RWPE2 (cell line): ENCODE measurements around the gene CRACDL.

Experiments used
- ATAC-seq: fragments of 200-7000 bp; cut with Tn5 transposase; 3 replicates; pipeline ENCODE4 v1.9.1; 2021; ENCODE audit warnings: low read depth
- DNase-seq: peaks from one replicate; pipeline ENCODE4 v3.0.0-alpha.2; 2020; ENCODE audit warnings: low spot score
- H3K27ac ChIP-seq: fragments of 450-650 bp; 2 replicates; pipeline ENCODE4 v1.5.1; 2017; ENCODE audit warnings: mild to moderate bottlenecking; ENCODE audit not compliant: poor library complexity, severe bottlenecking
- H3K27me3 ChIP-seq: fragments of 250-450 bp; sonication (Bioruptor Pico); 2 replicates; pipeline ENCODE4 v1.5.1; 2021; ENCODE audit warnings: mild to moderate bottlenecking, moderate library complexity; ENCODE audit not compliant: insufficient read depth, poor library complexity, severe bottlenecking
- H3K36me3 ChIP-seq: fragments of 250-450 bp; sonication (Bioruptor Pico); 2 replicates; pipeline ENCODE4 v1.5.1; 2020; ENCODE audit warnings: low read depth, mild to moderate bottlenecking, moderate library complexity
- H3K4me1 ChIP-seq: fragments of 250-450 bp; sonication (Bioruptor Pico); 2 replicates; pipeline ENCODE4 v1.5.1; 2021; ENCODE audit warnings: mild to moderate bottlenecking, moderate library complexity; ENCODE audit not compliant: insufficient read depth, poor library complexity, severe bottlenecking
- H3K4me3 ChIP-seq: fragments of 250-450 bp; sonication (Bioruptor Pico); 2 replicates; pipeline ENCODE4 v1.5.1; 2021; ENCODE audit warnings: mild to moderate bottlenecking, moderate library complexity; ENCODE audit not compliant: severe bottlenecking
- H3K9me3 ChIP-seq: fragments of 250-450 bp; sonication (Bioruptor Pico); 2 replicates; pipeline ENCODE4 v1.5.1; 2021; ENCODE audit warnings: mild to moderate bottlenecking, moderate library complexity; ENCODE audit not compliant: severe bottlenecking
- TF ChIP-seq, protein P1 (sequence below): fragments of 450-650 bp; IDR thresholded peaks from one replicate; pipeline ENCODE4 v1.5.1; 2017; ENCODE audit warnings: mild to moderate bottlenecking, moderate library complexity; ENCODE audit not compliant: poor library complexity, severe bottlenecking

The CRACDL gene

GRCh38 chr2:98803405-98804264, 132.4 kb downstream of the CRACDL start:
- ATAC-seq, result no peak
- DNase-seq, result no peak
- no peaks in the 10 kb centered on the region for H3K9me3 ChIP-seq
- TF ChIP-seq, protein P1, sequence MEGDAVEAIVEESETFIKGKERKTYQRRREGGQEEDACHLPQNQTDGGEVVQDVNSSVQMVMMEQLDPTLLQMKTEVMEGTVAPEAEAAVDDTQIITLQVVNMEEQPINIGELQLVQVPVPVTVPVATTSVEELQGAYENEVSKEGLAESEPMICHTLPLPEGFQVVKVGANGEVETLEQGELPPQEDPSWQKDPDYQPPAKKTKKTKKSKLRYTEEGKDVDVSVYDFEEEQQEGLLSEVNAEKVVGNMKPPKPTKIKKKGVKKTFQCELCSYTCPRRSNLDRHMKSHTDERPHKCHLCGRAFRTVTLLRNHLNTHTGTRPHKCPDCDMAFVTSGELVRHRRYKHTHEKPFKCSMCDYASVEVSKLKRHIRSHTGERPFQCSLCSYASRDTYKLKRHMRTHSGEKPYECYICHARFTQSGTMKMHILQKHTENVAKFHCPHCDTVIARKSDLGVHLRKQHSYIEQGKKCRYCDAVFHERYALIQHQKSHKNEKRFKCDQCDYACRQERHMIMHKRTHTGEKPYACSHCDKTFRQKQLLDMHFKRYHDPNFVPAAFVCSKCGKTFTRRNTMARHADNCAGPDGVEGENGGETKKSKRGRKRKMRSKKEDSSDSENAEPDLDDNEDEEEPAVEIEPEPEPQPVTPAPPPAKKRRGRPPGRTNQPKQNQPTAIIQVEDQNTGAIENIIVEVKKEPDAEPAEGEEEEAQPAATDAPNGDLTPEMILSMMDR, result no peak
- H3K4me1 ChIP-seq, result peaks cover 19% of the 10 kb centered on the region
- no peaks in the 10 kb centered on the region for H3K36me3 ChIP-seq
- no peak overlapping the region for H3K27ac ChIP-seq
- H3K27me3 ChIP-seq, result no peaks in the 10 kb centered on the region
- no peak overlapping the region for H3K4me3 ChIP-seq

DNA sequence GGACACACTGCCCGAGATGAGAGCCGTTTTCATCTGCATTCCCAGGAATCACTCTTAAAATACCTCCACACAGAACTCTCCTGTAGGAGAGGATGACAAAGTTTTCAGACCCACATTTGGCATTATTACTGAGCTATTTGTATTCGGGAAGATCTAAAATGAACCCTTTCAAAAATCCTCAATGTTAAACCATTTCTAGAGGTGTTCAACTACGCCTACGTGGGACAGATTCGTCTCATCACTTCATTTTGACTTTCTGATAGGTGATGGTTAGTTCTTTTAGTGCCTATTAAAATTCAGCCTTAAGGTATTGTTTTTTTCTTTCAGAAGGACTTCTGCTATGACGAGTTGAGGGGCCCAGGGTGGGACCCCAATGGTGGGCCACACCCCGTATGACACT, 133.7 kb downstream of the CRACDL start:
- Histone ChIP-seq H3K9me3 (no peaks in the 10 kb centered on the region), H3K4me1 (peaks cover 19% of the 10 kb centered on the region), H3K27me3 (no peaks in the 10 kb centered on the region), H3K36me3 (no peaks in the 10 kb centered on the region), H3K4me3 (no peak overlapping the region), H3K27ac (no peak overlapping the region)
- TF ChIP-seq, protein P1, result no peak
- no peak for ATAC-seq
- no peak for DNase-seq

DNA sequence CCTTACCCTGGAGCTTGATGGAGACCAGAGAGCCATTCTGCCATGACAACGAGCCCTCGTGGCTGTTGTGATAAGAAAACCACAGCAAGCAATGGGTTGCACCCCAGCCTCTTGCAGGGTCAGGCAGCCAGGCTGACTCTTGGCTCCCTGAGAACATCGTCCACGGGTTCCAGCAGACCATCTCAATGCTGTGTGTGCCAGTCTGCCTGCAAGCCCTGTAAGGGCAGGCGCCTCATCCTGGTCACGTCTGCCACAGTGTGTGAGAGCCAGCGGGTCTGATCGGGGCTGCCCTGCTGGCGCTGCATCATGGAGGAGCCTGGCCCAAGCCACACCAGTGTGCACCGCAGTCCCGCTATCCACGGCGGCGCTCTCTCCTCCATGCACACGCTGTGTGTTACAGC, 134.1 kb downstream of the CRACDL start:
- Histone ChIP-seq H3K27me3 (no peaks in the 10 kb centered on the region), H3K4me3 (no peak overlapping the region), H3K27ac (no peak overlapping the region), H3K4me1 (peaks cover 19% of the 10 kb centered on the region), H3K36me3 (no peaks in the 10 kb centered on the region), H3K9me3 (no peaks in the 10 kb centered on the region)
- DNase-seq, result no peak
- TF ChIP-seq, protein P1, result no peak
- ATAC-seq, result no peak

DNA sequence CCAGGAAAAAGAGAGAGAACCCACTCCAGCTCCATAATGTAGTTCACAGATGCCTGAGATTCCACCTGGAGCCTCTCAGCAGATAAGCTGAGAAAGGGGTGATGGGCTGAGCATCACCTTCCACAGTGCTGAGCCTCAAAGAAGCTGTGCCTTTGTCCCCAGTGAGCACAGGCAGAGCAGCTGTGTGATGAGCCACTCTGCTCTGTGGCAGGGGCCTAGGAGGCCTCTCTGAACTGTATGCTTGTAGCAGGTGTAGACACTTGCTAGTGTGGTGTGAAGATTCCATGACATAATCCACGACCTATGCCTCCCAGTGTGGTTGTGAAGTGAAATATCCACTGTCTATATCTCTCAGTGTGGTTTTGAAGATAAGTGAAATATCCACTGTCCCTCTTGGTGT, 134.7 kb downstream of the CRACDL start:
- H3K36me3 ChIP-seq, result no peaks in the 10 kb centered on the region
- no peaks in the 10 kb centered on the region for H3K9me3 ChIP-seq
- no peak overlapping the region for H3K27ac ChIP-seq
- no peak for DNase-seq
- TF ChIP-seq, protein P1, result no peak
- no peak for ATAC-seq
- H3K4me1 ChIP-seq, result peaks cover 13% of the 10 kb centered on the region
- no peak overlapping the region for H3K4me3 ChIP-seq
- H3K27me3 ChIP-seq, result no peaks in the 10 kb centered on the region
